Measurements from ENCODE around the gene TGFBR1. TPM values are rescaled to one million over a fixed set of nuclear protein-coding genes. Genes with fewer than 3 reads are reported as not detected.
"Not testable (repeated sequence)": the region's sequence is repeated elsewhere in the genome, so short reads cannot be mapped to it uniquely, and the experiment has no call there.

Gene TGFBR1
- total RNA-seq, 2 donors from 2014 or later = 8.0 to 15.4 TPM

GRCh38 chr9:99189887-99190596 lies 85.1 kb downstream of the TGFBR1 start:
- Histone ChIP-seq H3K36me3 (no peaks in the 10 kb centered on the region), H3K4me3 (no peak overlapping the region), H3K27ac (no peak overlapping the region), H3K27me3 (no peaks in the 10 kb centered on the region), H3K9me3 (no peaks in the 10 kb centered on the region), H3K4me1 (peaks cover 0 to 1% of the 10 kb centered on the region in 2 donors)
- no peak for DNase-seq (ENCODE audit: low spot score)
- no peak for TF ChIP-seq CTCF (IDR thresholded peaks at IDR 0.05)

- Histone ChIP-seq H3K4me1 (no peaks in the 10 kb centered on the region), H3K4me3 (no peak overlapping the region), H3K27me3 (no peaks in the 10 kb centered on the region), H3K9me3 (no peaks in the 10 kb centered on the region), H3K27ac (no peak overlapping the region), H3K36me3 (no peaks in the 10 kb centered on the region)
- no peak for TF ChIP-seq CTCF (IDR thresholded peaks at IDR 0.05)
- DNase-seq (ENCODE audit: low spot score) = no peak
Measured at GRCh38 chr9:99190597-99191283, 85.8 kb downstream of the TGFBR1 start.

- Histone ChIP-seq H3K27me3 (no peaks in the 10 kb centered on the region), H3K36me3 (no peaks in the 10 kb centered on the region), H3K9me3 (no peaks in the 10 kb centered on the region), H3K4me1 (no peaks in the 10 kb centered on the region), H3K4me3 (no peak overlapping the region), H3K27ac (no peak overlapping the region)
- TF ChIP-seq CTCF (IDR thresholded peaks at IDR 0.05) = no peak
- DNase-seq (ENCODE audit: low spot score) = no peak
Measured at GRCh38 chr9:99192786-99193465, 88.0 kb downstream of the TGFBR1 start.

GRCh38 chr9:99193466-99193821 lies 88.5 kb downstream of the TGFBR1 start:
- TF ChIP-seq CTCF (IDR thresholded peaks at IDR 0.05) = no peak
- no peaks in the 10 kb centered on the region for H3K9me3 ChIP-seq
- H3K27ac ChIP-seq = no peak overlapping the region
- no peaks in the 10 kb centered on the region for H3K27me3 ChIP-seq
- no peaks in the 10 kb centered on the region for H3K4me1 ChIP-seq
- DNase-seq (ENCODE audit: low spot score) = no peak
- no peak overlapping the region for H3K4me3 ChIP-seq
- no peaks in the 10 kb centered on the region for H3K36me3 ChIP-seq

GRCh38 chr9:99196484-99196883 lies 91.6 kb downstream of the TGFBR1 start:
- not testable (repeated sequence) for H3K36me3 ChIP-seq; H3K27ac ChIP-seq; H3K4me3 ChIP-seq; H3K4me1 ChIP-seq; H3K9me3 ChIP-seq; DNase-seq (ENCODE audit: low spot score); H3K27me3 ChIP-seq

GRCh38 chr9:99197124-99197630 lies 92.3 kb downstream of the TGFBR1 start:
- no peaks in the 10 kb centered on the region for H3K4me1 ChIP-seq
- H3K4me3 ChIP-seq = no peak overlapping the region
- DNase-seq (ENCODE audit: low spot score) = no peak
- no peak overlapping the region for H3K27ac ChIP-seq
- H3K27me3 ChIP-seq = no peaks in the 10 kb centered on the region
- H3K9me3 ChIP-seq = no peaks in the 10 kb centered on the region
- TF ChIP-seq CTCF (IDR thresholded peaks at IDR 0.05) = no peak
- H3K36me3 ChIP-seq = no peaks in the 10 kb centered on the region

Measured in right atrium auricular region (tissue), 2 donors.